ENCODE data around the gene RAB3GAP1. TPM values are rescaled to one million over a fixed set of nuclear protein-coding genes. Genes with fewer than 3 reads are reported as not detected.

RAB3GAP1 gene
- total RNA-seq, 4 donors from 2014 or later = 71.8 to 76.9 (median 72.3) TPM

DNA sequence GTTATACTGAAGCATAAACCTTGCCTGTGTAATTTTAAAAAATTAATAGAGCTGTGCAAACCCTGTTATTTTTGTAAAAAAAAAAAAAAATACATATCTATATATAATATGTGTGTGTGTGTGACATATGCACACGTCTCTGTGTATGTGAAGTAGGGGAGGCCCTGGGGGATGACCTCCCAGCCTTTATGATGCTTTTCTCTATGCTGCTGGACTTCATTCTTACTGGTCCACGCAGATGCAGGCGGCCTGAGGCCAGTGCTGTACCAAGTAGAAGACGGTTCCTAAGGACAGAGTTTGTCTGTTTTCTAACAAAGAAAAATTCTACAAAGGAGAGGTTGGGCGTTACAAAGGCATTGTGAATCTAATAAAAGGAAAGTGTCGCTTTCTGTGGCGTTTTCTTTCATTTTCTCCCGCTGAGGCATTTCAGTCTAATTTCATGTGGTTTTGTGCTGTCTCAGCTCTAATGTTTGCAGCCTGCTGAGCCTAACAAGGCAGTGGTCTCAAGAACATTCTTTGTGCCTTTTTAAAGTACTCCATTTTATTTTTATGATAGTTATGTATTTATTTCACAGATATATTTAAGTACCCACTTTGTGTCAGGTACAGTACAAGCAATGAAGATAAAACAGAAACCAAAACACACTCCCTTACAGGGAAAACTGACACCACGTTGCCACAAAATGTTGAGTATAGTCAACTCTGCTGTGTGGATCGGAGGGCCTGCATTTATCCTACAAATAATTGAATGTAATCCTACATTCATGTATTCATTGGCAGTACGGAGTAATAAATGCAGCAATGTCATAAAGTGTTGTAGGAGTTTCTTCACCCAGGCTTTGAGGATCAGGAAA lies 118.0 kb downstream of the RAB3GAP1 start:
- 94 to 96% methylated on average over 11 of the region's 11 CpGs for whole genome bisulfite sequencing, 2 donors (ENCODE audit: low coverage in 1 of 2)
- Histone ChIP-seq H3K36me3 (peaks cover 5 to 98% of the 10 kb centered on the region in 2 donors), H3K4me1 (no peaks in the 10 kb centered on the region), H3K4me3 (no peak overlapping the region), H3K27me3 (no peaks in the 10 kb centered on the region), H3K27ac (no peak overlapping the region), H3K9me3 (no peaks in the 10 kb centered on the region)
- ATAC-seq = no peak
- TF ChIP-seq POLR2AphosphoS5 (IDR thresholded peaks at IDR 0.05) = no peak
- TF ChIP-seq, protein P1, sequence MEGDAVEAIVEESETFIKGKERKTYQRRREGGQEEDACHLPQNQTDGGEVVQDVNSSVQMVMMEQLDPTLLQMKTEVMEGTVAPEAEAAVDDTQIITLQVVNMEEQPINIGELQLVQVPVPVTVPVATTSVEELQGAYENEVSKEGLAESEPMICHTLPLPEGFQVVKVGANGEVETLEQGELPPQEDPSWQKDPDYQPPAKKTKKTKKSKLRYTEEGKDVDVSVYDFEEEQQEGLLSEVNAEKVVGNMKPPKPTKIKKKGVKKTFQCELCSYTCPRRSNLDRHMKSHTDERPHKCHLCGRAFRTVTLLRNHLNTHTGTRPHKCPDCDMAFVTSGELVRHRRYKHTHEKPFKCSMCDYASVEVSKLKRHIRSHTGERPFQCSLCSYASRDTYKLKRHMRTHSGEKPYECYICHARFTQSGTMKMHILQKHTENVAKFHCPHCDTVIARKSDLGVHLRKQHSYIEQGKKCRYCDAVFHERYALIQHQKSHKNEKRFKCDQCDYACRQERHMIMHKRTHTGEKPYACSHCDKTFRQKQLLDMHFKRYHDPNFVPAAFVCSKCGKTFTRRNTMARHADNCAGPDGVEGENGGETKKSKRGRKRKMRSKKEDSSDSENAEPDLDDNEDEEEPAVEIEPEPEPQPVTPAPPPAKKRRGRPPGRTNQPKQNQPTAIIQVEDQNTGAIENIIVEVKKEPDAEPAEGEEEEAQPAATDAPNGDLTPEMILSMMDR (IDR thresholded peaks at IDR 0.05) = no peak
- TF ChIP-seq EP300 (IDR thresholded peaks at IDR 0.05) = no peak
- no peak for TF ChIP-seq POLR2A (IDR thresholded peaks at IDR 0.05)

- Histone ChIP-seq H3K36me3 (peaks cover 5 to 84% of the 10 kb centered on the region in 2 donors), H3K4me3 (no peak overlapping the region), H3K27me3 (no peaks in the 10 kb centered on the region), H3K9me3 (peaks cover 0 to 4% (median 0%) of the 10 kb centered on the region in 3 donors), H3K4me1 (no peaks in the 10 kb centered on the region), H3K27ac (no peak overlapping the region)
- WGBS, 2 donors (ENCODE audit: low coverage in 1 of 2) = 74 to 78% methylated on average over 3 to 4 of the region's 9 CpGs
- ATAC-seq = no peak
- TF ChIP-seq EP300 (IDR thresholded peaks at IDR 0.05) = no peak
- no peak for TF ChIP-seq POLR2AphosphoS5 (IDR thresholded peaks at IDR 0.05)
- TF ChIP-seq POLR2A (IDR thresholded peaks at IDR 0.05) = no peak
- TF ChIP-seq, protein P1 (IDR thresholded peaks at IDR 0.05) = no peak
These were observed 122.1 kb downstream of the RAB3GAP1 start for GRCh38 chr2:135174049-135174809.

DNA sequence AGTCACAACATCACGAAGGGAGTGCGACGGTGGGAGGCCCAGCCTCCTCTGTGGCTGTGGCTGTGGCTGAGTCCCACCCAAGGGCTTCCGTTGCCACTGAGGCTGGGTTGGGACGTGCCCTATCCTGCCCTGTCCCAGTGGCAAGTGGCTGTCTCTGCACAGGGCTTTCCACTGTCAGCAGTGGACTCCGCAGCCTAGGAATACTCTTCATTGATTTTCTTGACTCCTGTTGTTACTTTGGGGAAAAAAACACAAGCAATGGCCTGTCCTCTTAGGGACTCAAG lies 122.7 kb downstream of the RAB3GAP1 start:
- Histone ChIP-seq H3K27me3 (no peaks in the 10 kb centered on the region), H3K4me3 (no peak overlapping the region), H3K27ac (no peak overlapping the region), H3K9me3 (peaks cover 0 to 4% (median 0%) of the 10 kb centered on the region in 3 donors), H3K4me1 (no peaks in the 10 kb centered on the region), H3K36me3 (peaks cover 0 to 79% of the 10 kb centered on the region in 2 donors)
- TF ChIP-seq, protein P1 (IDR thresholded peaks at IDR 0.05) = no peak
- TF ChIP-seq EP300 (IDR thresholded peaks at IDR 0.05) = no peak
- no peak for TF ChIP-seq POLR2A (IDR thresholded peaks at IDR 0.05)
- TF ChIP-seq POLR2AphosphoS5 (IDR thresholded peaks at IDR 0.05) = no peak
- 96 to 100% methylated on average over 3 to 6 of the region's 6 CpGs for WGBS, 2 donors (ENCODE audit: low coverage in 1 of 2)
- no peak for ATAC-seq

- WGBS, 2 donors (ENCODE audit: low coverage in 1 of 2) = 90% methylated on average over 2 of the region's 3 CpGs; no CpG with 5 or more reads in 1 of the 2 donors
- no peaks in the 10 kb centered on the region for H3K27me3 ChIP-seq
- H3K4me1 ChIP-seq = no peaks in the 10 kb centered on the region
- H3K9me3 ChIP-seq = peaks cover 0 to 4% (median 0%) of the 10 kb centered on the region in 3 donors
- no peak for ATAC-seq
- H3K27ac ChIP-seq = no peak overlapping the region
- no peak overlapping the region for H3K4me3 ChIP-seq
- H3K36me3 ChIP-seq = peaks cover 0 to 74% of the 10 kb centered on the region in 2 donors
- TF ChIP-seq POLR2AphosphoS5 (IDR thresholded peaks at IDR 0.05) (no peak), POLR2A (IDR thresholded peaks at IDR 0.05) (no peak)
- TF ChIP-seq, protein P1 (IDR thresholded peaks at IDR 0.05) = no peak
These were observed 123.1 kb downstream of the RAB3GAP1 start for GRCh38 chr2:135175177-135175576.

Measured in gastroesophageal sphincter (tissue), 4 donors.